Activated naive CD4-positive, alpha-beta T cell treated with Interleukin-2 at 50 U/mL for 16 hours (primary cell): ENCODE data around the gene NCS1.

ENCODE experiments used
- DNase-seq: peaks from one replicate; pipeline ENCODE4 v3.0.0-alpha.2; 2020

The NCS1 gene

DNA sequence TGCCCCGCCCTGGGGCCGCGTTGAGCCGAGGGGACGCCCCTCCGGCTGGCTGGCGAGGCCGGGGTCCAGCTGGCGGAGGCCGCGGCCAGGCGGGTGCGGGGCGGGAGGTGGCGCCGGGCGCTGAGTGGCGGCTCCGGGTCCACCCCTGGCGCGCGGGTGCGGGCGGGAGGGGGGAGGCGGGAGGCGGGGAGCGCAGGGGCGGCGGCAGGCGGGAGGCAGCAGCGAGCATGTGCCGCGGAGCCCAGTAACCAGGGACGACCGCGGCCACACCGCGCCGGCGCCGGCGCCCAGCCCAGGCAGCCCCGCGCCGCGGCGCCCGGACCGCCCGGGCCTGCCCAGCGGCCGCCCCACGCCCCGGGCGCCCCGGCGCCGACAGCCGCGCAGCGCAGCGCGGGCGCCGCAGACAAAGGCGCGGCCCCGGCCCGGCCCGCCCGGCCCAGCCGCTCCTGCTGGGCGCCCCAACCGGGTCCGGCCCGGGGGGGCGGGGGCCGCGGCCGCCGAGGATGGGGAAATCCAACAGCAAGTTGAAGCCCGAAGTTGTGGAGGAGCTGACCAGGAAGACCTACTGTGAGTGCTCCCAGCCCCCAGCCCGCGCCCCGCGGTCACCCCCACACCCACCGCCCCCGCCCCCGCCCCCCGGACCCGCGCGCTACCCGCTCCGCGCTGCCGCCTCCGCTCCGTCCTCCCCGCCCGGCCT, at the start of gene NCS1:
Gene NCS1, plus strand, starts transcription at position 244 of the 697 bp plus-strand sequence. Its CDS starts 260 bp downstream, at position 504.
- DNase-seq: peak; percentile 52

DNA sequence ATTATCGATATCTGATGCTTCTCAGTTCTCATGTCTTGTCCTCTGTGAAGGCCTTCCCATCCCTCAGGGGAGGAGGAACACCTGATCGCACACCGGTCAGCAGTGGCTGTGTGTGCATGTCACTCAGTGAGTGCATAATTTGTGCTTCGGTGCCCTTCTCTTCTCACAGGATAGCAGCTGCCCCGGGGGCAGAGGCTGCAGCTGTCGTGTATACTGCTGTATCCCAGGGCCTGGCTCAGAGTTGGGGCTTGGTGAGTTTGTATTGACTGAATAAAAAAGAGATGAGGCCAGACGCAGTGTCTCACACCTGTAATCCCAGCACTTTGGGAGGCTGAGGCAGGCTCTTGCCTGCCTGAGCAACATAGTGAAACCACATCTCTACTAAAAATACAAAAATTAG, 49.7 kb upstream of the NCS1 start:
- DNase-seq: no peak

DNA sequence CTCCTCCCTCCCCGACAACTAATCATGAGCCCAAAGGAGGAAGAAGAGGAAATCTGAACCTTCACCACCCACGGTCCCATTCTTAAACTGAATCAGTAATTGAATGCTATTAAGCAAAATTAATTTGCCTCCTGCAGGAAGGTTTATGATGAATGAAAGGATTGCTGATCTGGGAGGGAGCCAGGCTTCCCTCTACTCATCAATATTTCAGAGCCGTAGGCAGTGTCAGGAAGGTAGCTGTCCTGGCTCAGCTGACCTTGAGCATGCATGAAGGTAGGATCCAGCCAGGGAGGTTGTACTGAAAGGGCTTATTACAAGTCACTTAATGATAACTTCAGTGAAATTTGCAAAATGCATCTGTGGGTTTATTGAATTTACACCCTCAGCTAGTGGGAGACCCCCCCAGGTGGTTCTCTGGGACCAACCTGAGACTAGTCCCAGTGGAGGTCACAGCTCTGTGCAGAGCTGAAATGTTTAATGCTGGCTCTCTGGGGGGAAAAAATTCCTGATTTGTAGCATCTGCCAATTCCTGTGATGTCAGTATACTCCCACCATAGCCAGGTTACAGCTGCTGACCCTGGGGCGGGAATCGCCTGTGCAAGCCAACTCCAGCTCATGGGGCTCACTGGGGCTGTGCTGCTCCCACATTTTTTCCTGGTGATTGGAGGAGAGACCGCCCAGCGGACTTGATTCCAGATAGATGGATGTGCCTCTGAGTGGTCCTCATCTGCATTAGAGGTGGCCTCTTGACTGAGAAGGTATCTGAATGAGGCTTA, 47.9 kb upstream of the NCS1 start:
- no peak for DNase-seq

DNA sequence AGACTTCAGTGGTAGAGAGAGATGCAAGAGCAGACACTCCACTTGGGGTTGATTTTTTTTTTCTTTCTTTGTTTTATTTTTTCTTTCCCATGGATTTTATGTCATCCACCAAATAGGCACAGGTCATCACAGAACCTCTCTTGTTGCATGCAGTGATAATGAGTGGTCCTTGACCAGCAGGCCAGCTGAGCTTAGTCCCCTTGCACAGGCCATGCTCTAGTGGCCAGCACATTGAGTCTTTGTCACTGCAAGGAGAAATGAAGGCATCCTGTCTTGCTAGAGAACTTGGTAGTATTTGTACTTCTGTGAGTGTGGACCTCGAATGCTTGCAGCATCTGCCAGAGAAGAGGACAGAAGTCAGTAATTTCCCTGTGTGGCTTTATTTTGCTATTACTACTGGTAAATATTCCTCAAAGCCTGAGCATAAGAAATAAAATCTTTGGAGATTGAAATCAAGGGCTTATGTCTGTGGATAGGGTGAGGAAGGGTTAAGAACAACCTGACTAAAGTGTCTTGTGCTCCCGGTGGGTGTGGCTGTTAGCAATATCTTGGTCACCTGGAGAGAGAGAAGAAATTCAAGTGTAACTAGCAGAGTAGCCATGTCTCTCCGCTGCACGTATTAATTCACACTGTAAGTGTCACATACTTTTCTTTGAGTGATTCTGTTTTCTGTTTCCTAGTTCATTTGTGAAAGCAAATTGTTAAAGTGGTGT, 45.3 kb upstream of the NCS1 start:
- no peak for DNase-seq

DNA sequence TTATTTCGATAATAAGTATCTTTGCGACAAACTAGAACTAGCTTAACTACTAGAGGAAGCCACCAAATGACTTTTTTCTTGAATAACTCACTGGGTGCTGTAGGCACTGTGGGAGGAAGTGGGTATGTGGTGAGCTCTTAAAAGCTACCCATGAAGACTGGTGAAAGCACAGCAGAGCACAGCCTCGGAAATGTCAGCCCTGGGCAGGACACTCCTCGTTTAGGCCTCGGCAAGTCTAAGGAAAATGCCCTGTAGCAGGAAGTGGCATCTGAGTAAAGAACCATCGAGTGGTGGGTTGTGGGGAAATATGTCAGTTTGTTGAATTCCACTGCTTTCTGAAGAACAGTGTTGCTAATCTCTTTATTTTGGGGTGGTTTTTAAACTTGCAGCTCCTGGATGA, 44.0 kb upstream of the NCS1 start:
- peak; percentile 69 for DNase-seq

DNA sequence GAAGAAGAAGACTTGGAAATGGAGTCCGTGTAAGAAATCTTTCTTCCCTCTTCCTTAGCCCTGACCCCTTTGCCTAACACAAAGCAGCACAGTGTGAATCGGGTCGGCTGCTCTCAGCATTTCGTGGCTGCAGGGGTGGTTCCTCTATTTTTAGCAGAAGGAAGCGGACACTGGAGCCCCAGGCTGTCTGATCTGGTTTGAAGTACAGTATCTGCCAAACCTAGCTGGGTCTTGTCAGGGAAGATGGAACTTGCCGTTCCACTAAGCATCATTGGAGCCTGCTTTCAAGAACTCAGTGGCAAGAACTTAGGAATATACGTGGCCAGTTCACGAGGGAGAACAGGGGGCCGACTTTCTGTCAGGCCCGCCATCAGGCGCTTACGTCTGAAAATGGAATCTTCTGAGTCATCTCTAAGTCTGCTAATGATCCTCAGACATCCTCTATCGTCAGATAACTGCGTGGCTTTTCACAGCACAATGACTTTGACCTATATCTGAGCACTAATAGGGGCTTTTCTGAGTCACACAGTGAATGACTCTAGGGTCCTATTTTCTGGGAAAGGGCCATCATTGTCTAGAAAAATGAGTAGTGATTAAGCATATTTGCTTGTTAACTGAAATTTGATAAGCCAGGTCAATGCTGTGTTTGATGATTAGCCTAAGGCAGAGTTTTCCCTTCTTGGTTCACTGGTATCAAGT, 43.3 kb upstream of the NCS1 start:
- DNase-seq: peak; percentile 60

DNA sequence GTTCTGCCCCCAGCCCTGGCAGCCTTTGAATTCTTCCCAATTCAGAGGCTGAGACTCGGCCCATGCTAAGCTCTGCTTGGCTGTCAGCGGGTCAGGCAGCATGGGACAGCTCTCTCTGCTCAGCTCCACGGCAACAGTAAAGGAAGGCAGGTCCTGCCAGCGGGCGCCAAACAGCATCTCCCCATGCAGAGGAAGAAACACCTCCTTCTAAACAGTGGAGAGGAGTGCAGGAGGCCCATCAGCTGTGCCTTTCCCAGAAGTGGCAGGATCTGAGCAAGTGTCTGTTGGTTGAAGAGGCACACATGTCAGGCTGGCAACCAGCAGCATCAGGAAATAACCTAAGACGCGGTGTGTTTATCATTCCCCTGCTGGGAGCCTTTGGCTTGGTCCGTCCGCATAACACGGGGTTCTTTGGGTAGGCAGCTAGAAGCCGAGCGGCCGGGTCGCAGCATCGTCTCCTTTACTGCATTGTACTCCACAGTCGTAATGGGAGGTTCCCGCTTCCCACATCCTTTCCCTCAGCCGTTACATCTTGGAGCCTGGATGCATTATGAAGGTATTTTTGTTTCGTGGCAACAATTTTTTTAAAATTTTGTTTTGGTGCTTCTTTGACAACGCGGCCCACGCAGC, 42.7 kb upstream of the NCS1 start:
- peak; percentile 42 for DNase-seq

DNA sequence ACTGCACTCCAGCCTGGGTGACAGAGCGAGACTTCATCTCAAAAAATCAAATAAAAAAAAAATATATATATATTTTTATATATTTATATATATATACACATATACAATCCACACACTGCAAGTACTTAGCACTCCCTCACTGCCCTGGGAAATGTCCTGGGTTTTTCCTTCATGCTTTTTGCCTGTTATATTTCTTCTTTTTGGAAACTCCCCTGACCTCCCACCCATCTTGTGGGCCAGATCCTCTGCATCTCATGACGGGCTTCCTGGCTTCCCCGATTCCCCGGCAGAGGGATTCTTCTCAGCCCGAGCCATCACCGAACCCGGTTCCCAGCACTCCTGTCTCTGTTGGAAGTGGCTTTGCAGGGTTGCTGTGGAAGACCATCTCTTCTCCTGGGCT, 39.5 kb upstream of the NCS1 start:
- no peak for DNase-seq

DNA sequence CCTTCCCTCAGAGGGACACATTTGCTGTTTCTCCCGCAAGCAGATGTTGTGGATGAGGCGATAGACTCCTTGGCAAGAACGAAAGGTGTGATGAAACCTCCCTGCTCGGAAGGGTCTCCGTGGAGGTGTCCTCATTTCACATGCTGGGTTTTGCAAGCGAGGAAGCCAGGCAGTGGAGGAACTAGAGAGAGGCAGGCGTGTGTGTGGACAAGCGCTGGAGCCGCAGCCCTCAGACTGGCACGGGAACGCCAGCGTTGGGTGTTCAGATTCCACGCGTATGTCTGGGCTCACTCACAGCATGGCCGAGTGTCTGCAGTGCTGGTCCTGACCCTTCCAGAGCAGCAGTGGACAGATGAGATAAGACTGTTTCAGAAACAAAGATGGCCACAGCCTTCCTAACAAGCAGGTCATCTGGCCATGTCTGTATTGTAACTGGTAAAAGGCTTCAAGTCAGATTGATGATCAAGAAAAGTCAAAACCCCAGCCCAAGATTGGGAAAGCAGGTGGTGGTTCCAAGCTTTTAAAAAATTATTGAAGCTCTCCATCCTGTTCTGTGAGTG, 35.0 kb upstream of the NCS1 start:
- DNase-seq: no peak

DNA sequence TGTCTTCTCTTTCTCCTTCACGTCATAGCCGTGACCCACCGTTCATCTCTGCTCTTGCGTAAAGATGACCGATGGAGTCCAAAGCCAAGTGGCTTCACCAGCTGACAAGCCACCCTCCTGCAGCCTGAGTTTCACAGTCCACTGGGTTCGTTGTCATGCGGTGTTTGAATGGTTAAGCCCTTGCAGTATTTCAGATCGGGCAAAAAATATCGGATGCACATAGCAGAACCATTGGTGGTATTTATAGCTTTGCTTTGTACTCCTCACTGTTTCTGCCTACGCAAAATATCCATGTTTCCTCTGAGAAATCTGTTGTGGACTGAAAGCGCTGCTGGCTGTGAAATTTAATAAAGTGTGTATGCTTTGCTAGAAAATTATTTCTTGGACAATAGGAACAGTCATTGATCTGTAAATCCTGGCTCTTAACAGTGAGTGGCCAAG, 34.5 kb upstream of the NCS1 start:
- no peak for DNase-seq

DNA sequence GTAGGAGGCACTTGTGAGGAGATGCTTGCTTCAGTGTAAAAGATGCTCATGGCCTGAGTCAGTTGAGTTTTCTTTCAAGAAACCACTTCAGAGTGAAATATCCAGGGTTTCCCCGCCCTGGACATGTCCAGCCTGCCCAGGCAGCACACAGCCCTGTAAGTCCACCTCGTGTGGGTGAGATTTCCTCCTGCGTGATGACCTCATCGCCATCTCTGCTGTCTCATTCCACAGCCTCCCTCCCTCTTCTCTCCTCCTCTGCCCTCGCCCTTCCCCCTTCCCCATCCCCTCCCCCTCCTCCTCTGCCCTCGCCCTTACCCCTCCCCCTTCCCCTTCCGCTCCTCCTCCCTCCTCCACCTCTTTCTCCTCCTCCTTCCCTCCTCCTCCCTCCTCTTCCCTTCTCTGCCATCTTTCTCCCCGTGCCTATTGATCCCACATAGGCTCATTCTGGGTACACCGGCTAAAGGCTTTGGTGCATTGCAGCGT, 34.0 kb upstream of the NCS1 start:
- no peak for DNase-seq

DNA sequence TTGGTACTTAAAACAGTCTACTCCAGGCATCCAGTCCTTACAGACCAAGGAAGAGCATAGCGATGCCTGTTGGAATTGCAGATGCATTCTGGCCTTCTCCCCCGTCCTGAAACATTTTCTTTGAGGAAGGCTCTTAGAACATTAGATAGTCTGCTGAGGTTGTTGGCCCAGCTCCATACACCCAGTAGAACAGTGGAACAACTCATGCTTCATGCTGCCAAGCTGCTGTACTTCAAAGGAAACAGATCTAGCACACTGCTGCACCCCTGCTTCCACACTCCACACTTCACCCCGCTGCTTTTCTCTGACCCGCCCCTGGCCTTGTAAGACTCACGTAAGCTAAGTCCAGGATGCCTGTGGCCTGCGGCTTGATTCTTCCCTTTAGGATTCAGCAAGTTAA, 33.4 kb upstream of the NCS1 start:
- no peak for DNase-seq

DNA sequence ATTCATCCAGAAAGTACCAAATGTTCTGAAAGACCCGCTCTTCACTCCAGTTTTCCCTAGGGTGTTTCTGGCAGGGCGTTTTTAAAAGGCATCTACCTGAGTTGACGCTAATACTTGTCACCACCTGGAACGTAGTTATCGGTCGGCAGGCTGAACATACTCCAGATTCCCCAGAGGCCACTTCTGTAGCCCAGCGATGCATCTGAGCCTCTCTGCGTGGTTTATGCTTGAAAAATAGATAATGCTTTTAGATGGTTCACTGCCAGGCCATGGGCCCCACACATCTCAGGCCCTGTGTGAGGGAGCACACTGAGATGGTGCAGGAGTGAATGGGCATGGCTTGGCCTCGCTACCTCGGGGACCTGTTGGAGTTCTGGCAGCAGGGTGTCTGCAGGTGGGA, 33.0 kb upstream of the NCS1 start:
- DNase-seq: no peak

DNA sequence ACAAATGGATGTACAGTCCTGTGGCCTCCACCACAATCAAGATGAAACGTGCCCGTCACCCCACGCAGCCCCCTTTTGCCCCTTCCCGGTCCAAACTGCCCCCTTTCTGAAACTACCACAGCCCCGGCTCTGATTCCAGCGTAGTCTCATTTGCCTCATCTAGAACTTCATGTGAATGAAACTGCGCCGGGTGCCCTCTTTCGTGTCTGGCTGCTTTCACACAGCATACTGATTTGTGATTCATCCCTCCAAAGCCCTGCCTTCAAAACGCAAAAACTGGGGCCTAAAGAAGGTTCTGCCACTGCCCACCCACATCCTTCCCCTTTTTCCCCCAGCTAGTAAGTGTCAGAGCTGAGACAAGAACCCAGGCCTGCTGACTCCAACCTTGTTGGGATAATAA, 31.5 kb upstream of the NCS1 start:
- peak; percentile 27 for DNase-seq

DNA sequence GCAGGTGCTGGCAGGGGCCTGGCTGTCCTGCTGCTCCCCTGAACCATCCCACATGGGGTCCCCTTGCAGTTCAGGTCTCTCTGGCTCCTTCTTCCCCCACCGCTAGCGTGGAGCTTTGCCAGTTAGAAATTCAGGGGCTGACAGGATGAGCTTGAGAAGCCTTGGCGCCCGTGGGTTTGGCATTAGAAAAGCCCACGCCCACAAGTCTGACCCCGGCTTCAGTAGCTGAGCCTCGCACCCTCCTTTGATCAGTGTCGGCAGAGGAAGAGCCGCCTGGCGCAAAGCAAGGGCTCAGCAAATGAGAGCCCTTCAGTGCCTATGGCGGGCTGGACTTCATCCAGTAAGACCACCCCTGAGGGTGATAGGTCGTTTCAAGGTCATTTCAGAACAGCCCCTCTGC, 30.1 kb upstream of the NCS1 start:
- DNase-seq: no peak

DNA sequence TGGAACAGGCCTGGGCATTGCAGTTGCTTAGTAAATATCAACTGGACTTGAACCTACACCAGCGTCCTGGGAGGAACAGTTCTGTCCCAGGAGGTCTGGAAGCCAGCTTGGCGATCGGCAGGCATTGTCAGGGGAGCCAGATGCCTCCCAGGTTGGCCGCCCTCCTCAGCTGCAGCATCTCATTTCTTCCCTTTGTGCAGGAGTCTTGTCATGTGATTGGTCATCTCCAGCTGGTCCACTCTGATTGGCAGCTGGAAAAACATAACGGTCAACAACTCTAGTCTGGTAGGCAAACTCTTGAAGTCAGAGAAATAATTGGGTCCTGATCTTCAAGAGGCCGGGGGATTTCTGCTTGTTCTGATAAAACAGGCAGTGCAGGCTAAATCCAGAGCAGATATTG, 29.6 kb upstream of the NCS1 start:
- no peak for DNase-seq

DNA sequence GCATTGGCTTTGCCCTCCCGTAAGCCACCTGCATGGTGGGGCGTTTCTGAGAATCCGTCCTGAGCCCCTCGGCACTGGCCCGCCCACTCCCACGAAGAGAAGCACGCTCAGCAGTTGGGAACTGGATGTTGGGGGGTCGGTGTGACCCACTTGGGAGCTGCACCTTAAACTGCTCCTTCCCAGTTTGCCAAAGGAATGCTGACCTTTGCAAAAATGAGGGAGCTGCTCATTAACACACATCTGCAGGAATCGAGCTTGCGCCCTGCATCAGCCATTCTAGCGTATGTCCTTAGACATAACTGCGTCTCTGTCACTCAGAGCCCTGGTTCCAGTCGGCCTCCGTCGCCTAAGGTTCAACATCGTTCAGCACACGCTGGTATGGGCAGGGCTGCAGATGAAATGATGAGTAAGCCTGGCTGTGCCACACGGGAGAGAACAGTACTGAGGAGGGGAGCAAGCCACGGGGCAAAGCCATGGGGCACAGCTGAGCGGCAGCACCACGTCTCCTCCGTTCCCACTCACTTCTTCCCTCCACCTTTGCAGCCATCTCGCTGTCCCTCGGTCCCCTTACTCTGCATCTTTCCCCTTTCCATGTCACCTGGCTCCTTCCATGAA, 28.8 kb upstream of the NCS1 start:
- DNase-seq: no peak

DNA sequence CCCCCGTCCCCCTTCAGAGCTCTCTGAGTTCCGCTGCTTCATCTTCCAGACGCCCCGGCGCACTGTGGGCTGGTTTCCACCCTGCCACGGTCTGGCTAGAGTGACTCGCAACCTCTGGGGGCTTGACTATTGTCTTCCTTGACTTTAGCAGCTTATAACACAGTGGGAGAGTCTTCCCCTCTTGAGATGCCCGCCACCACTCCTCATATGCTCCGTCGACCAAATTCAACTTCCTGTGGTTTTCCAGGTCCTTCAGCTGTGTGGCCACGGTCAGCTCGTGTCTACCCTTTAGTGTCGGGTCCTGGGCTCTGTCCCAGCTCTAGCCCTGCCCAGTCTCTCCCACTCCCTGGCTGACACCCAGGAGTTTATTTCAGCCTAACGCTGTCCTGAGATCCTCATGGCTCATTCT, 28.2 kb upstream of the NCS1 start:
- DNase-seq: no peak

DNA sequence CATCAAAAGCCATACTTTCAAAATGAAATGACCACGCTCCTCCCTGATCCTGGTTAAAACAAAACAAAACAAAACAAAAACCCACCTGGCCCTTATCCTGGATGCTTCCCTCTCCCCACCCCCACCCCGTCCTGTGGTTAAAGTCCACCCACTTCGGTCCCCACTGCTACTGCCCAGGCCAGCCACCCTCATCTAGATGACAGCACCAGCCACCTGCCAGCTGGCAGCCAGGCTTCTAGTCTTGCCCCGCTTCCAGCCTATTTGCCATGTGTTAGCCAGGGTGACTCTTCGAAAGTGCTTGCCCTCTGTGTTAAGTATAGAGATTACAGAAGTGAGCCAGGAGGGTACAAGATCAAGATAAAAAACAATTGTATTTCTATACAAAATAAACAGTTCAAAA, 27.5 kb upstream of the NCS1 start:
- no peak for DNase-seq

DNA sequence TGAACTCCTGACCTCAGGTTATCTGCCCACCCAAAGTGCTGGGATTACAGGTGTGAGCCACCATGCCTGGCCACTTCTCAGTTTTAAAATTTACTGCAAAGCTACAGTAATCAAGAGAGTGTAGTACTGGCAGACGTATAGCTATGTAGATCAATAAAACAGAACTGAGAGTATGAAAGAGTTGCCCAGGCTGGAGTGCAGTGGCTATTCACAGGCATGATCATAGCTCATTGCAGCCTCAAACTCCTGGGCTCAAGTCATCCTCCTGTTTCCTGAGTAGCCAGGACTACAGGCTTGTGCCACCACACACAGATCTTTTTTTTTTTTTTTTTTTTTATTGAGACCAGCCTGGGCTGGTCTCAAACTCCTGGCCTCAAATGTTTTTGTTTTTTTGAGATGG, 26.5 kb upstream of the NCS1 start:
- DNase-seq: no peak

DNA sequence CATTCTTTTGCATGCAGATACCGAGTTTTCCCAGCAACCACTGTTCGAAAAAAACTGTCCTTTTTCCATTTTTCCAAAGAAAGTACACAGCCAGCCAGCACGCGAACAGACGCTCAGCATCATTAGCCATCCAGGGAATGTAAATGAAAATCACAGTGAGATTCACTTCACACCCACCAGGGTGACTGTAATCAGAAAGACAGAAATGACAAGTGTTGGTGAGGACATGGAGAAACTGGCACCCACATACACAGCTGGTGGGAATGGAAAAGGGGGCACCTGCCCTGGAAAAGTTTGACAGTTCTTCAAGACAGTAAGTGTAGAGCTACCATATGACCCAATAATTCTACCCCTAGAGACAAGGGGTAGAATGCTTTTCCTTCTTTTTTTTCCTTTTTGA, 25.0 kb upstream of the NCS1 start:
- DNase-seq: no peak

DNA sequence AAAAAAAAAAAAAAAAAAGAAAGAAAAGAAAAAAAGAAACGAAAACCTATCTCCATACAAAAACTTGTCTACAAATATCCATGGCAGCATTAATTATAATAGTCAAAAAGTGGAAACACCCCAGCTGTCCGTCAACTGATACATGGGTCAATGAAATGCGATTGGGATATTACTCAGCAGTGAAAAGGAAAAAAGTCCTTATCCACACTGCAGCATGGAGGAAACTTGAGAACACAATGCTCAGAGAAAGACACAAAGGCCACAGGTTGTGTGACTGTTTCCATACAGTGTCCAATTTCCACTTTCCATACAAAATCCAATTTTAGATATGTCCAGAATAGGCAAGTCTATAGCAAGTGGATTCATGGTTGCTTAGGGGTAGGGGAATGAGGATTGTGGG, 24.3 kb upstream of the NCS1 start:
- no peak for DNase-seq
